Spleen (tissue), 11 donors: ENCODE measurements around the gene CEP20. TPM values are rescaled to one million over a fixed set of nuclear protein-coding genes. Genes with fewer than 3 reads are reported as not detected.

Source experiments
- DNase-seq: peaks from one replicate; pipeline ENCODE4 v3.0.0-alpha.2; 2020
- H3K27ac ChIP-seq, 8 donors: fragments of 200-600 bp; sonication (generic) in 7 of 8; 1 replicate in 4 of 8; 2 replicates in 4 of 8; pipeline versions ENCODE4 v1.5.0 to v1.8.0; 2016 to 2021; ENCODE audit warnings: inconsistent platforms in 4 of 8, mild to moderate bottlenecking in 4 of 8, moderate library complexity in 1 of 8
- H3K27me3 ChIP-seq, 7 donors: fragments of 200-600 bp; sonication (generic) in 6 of 7; replicated peaks in 1 of 7; 1 replicate in 4 of 7; 2 replicates in 3 of 7; pipeline versions ENCODE4 v1.5.0 to v1.8.0; 2016 to 2021; ENCODE audit warnings: inconsistent platforms in 3 of 7, mild to moderate bottlenecking in 1 of 7
- H3K36me3 ChIP-seq, 6 donors: fragments of 200-600 bp; sonication (generic) in 5 of 6; 1 replicate in 4 of 6; 2 replicates in 2 of 6; pipeline versions ENCODE4 v1.5.0 to v1.8.0; 2016 to 2021; ENCODE audit warnings: inconsistent platforms in 2 of 6
- H3K4me1 ChIP-seq, 6 donors: fragments of 200-600 bp; sonication (generic) in 5 of 6; 1 replicate in 3 of 6; 2 replicates in 3 of 6; pipeline versions ENCODE4 v1.5.0 to v1.8.0; 2016 to 2021; ENCODE audit warnings: inconsistent platforms in 3 of 6
- H3K4me3 ChIP-seq, 8 donors: fragments of 200-600 bp; sonication (generic) in 7 of 8; 1 replicate in 4 of 8; 2 replicates in 4 of 8; pipeline versions ENCODE4 v1.5.0 to v1.8.0; 2016 to 2021; ENCODE audit warnings: inconsistent platforms in 4 of 8, mild to moderate bottlenecking in 4 of 8, moderate library complexity in 2 of 8
- H3K9me3 ChIP-seq, 8 donors: fragments of 200-600 bp; sonication (generic) in 7 of 8; 1 replicate in 4 of 8; 2 replicates in 4 of 8; pipeline versions ENCODE4 v1.5.0 to v1.8.0; 2016 to 2021; ENCODE audit warnings: inconsistent platforms in 4 of 8
- POLR2A ChIP-seq, 3 donors: fragments of 450-650 bp; IDR thresholded peaks; one replicate each; pipeline ENCODE4 v1.5.1; 2017; ENCODE audit warnings: antibody characterized with exemption in 3 of 3, mild to moderate bottlenecking in 1 of 3
- POLR2AphosphoS5 ChIP-seq, 3 donors: sonication (generic); formaldehyde crosslinking; IDR thresholded peaks; one replicate each; pipeline ENCODE4 v1.5.1; 2017; ENCODE audit warnings: antibody characterized with exemption in 3 of 3
- whole genome bisulfite sequencing, 5 donors: extraction: QIAGEN DNeasy Blood & Tissue Kit in 3 of 5; methylation state at CpG; one replicate each; pipeline versions ENCODE4 v1.1.5 to v1.1.7; 2013 to 2018; 5-methylcytosine and 5-hydroxymethylcytosine counted together
- intact Hi-C: fragments of 100-400 bp; cut with DNase I; formaldehyde crosslinking; loops from one replicate; pipeline ENCODE4 v1.15.0; 2023; ENCODE audit warnings: low total_unique reads
- polyA plus RNA-seq, 3 donors: library from polyadenylated mRNA; stranded (reverse); fragments of 200-250 nt; gene quantifications; one replicate each; pipeline ENCODE4 v1.2.1, GENCODE V29; 2013
- total RNA-seq, 7 donors: library from RNA; depleted of rRNA in 3 of 7; stranded (reverse); fragments of >200 nt in 3 of 7; fragmentation: NEBNext Ultra II Directional in 4 of 7; extraction: Animal tissue kit (Norgen Biotek cat#: 25700) in 4 of 7; gene quantifications; one replicate each; pipeline versions ENCODE4 v1.1.0 to v1.2.1, GENCODE V29; 2016 to 2021
- TF ChIP-seq, protein P1 (sequence below), 11 experiments: fragments of 200-600 bp in 7 of 11; fragments of 450-650 bp in 4 of 11; sonication (generic) in 4 of 11; IDR thresholded peaks in 8 of 11; conservative IDR thresholded peaks in 3 of 11; 1 replicate in 7 of 11; 2 replicates in 4 of 11; pipeline versions ENCODE4 v1.4.0 to v1.8.0; 2016 to 2021; ENCODE audit warnings: antibody characterized with exemption in 11 of 11, inconsistent platforms in 4 of 11, mild to moderate bottlenecking in 1 of 11
- donor health status: healthy with polysubstance abuse.
- donor health status: DM: no; HTN: no; CAD: no; lungs with moderate emphysema.
- donor health status: DM: no; HTN: no; CAD: no.
- donor health status: Bipolar disorder and iron deficiency.
- donor health status: healthy.
- donor health status: DM: no; HTN: no; CAD: no.
- donor health status: DM: yes; HTN: yes; CAD: no.

The CEP20 gene
- total and polyA plus RNA-seq, 10 donors: 14.7 to 29.2 (median 25.6) TPM

DNA sequence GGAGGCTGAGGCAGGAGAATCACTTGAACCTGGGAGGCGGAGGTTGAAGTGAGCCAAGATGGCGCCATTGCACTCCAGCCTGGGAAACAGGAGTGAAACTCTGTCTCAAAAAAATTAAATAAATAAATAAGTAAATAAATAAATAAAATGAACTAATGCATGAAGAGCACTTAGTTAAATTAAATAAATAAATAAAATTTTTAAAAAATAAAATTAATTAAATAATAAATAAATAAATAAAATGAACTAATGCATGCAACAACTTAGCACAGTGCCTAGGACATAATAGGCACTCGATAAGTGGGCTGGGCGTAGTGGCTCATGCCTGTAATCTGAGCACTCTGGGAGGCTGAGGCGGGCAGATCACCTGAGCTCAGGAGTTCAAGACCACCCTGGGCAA is 15.6 kb upstream of the CEP20 start:
- Histone ChIP-seq H3K4me3 (no peak overlapping the region), H3K9me3 (peaks cover 0 to 10% (median 5%) of the 10 kb centered on the region in 8 donors), H3K4me1 (peaks cover 0 to 17% (median 0%) of the 10 kb centered on the region in 6 donors), H3K36me3 (no peaks in the 10 kb centered on the region), H3K27ac (no peak overlapping the region), H3K27me3 (no peaks in the 10 kb centered on the region)
- intact Hi-C loops: no loop called here
- 92 to 100% (median 95%) methylated on average over 5 of the region's 5 CpGs for WGBS, 5 donors
- TF ChIP-seq, protein P1, sequence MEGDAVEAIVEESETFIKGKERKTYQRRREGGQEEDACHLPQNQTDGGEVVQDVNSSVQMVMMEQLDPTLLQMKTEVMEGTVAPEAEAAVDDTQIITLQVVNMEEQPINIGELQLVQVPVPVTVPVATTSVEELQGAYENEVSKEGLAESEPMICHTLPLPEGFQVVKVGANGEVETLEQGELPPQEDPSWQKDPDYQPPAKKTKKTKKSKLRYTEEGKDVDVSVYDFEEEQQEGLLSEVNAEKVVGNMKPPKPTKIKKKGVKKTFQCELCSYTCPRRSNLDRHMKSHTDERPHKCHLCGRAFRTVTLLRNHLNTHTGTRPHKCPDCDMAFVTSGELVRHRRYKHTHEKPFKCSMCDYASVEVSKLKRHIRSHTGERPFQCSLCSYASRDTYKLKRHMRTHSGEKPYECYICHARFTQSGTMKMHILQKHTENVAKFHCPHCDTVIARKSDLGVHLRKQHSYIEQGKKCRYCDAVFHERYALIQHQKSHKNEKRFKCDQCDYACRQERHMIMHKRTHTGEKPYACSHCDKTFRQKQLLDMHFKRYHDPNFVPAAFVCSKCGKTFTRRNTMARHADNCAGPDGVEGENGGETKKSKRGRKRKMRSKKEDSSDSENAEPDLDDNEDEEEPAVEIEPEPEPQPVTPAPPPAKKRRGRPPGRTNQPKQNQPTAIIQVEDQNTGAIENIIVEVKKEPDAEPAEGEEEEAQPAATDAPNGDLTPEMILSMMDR (IDR thresholded peaks at IDR 0.05 in 8 of 11, conservative IDR thresholded peaks at IDR 0.05 in 3 of 11): no peak
- TF ChIP-seq POLR2A (IDR thresholded peaks at IDR 0.05): no peak
- TF ChIP-seq POLR2AphosphoS5 (IDR thresholded peaks at IDR 0.05): no peak
- DNase-seq: no peak

DNA sequence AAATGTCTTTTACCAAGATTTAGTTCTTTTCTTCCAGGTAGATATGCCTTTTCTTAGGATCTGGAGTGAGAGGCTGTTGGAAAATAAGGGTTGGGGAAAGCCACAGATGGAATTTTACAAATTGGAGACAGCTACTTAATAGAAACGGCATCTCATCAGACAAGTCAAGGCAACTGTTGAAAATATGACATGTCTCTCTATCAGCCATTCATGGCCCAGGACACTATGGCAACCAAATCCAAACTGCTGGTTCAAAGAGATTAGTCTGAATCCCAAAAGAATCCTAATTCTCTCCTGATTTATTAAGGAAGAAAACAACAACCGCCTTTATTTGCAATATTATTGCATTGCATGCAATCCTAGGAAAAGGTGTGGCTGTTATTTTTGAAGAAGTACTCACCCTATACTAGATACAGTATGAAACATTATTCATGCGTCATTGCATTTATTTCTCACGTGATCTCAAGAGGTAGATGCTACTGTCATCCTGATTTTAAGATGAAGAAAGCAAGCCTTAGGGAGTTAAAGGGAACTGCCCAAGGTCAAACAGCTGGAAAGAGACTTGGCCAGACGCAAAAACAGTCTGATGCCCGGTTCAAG is 12.6 kb upstream of the CEP20 start:
- Histone ChIP-seq H3K36me3 (no peaks in the 10 kb centered on the region), H3K27ac (no peak overlapping the region), H3K4me3 (no peak overlapping the region), H3K9me3 (peaks cover 0 to 3% (median 0%) of the 10 kb centered on the region in 8 donors), H3K4me1 (peaks cover 0 to 32% (median 2%) of the 10 kb centered on the region in 6 donors), H3K27me3 (no peaks in the 10 kb centered on the region)
- intact Hi-C loops: no loop called here
- 51 to 74% (median 64%) methylated on average over 6 of the region's 6 CpGs for WGBS, 5 donors
- no peak for TF ChIP-seq POLR2A (IDR thresholded peaks at IDR 0.05)
- TF ChIP-seq POLR2AphosphoS5 (IDR thresholded peaks at IDR 0.05): no peak
- TF ChIP-seq, protein P1 (IDR thresholded peaks at IDR 0.05 in 8 of 11, conservative IDR thresholded peaks at IDR 0.05 in 3 of 11): no peak
- DNase-seq: no peak

DNA sequence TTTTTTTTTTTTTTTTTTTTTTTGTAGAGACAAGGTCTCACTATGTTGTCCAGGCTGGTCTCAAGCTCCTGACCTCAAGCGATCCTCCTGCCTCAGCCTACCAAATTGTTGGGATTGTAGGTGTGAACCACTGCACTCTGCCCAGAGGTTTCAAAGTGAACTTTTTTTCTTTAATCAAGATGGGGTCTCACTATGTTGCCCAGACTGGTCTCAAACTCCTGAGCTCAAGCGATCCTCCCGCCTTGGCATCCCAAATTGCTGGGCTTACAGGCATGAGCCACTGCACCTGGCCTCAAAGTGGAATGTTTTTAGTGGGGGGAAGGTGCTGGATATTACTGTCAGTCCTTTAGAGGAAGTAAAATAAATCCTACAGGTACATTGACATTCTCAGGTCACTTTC is 12.0 kb upstream of the CEP20 start:
- Histone ChIP-seq H3K4me3 (no peak overlapping the region), H3K4me1 (peaks cover 0 to 32% (median 2%) of the 10 kb centered on the region in 6 donors), H3K27ac (no peak overlapping the region), H3K27me3 (no peaks in the 10 kb centered on the region), H3K36me3 (no peaks in the 10 kb centered on the region), H3K9me3 (no peaks in the 10 kb centered on the region)
- WGBS, 5 donors: 95 to 100% (median 98%) methylated on average over 3 of the region's 3 CpGs
- DNase-seq: no peak
- intact Hi-C loops: no loop called here
- no peak for TF ChIP-seq POLR2A (IDR thresholded peaks at IDR 0.05)
- no peak for TF ChIP-seq POLR2AphosphoS5 (IDR thresholded peaks at IDR 0.05)
- TF ChIP-seq, protein P1 (IDR thresholded peaks at IDR 0.05 in 8 of 11, conservative IDR thresholded peaks at IDR 0.05 in 3 of 11): no peak

DNA sequence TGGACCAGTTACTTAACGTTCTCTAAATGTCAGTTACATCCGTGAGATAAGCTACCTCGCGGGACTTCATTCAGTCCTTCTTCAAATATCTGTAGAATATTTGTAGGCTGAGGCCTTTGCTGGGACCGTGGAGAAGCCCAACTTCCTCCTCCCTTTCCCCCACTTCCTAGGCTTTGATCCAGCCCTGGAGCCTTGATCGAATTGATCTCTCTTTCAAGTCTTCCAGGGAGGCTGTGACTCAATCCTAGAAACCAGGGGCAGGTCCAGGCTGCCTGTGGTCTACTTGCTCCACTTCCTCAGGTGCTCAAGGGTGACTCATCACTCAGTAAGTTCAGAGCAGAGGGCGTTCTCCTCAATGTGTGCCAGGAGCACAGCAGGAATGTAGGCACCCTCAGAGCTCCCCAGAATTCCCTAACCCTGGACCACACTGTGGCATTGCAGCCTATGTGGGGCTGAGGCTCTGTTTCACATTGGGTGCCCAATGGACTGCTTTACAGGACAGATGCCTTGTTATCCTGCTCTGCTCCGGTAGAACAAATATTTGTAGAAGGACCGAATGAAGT is 11.2 kb upstream of the CEP20 start:
- Histone ChIP-seq H3K27me3 (no peaks in the 10 kb centered on the region), H3K27ac (no peak overlapping the region), H3K36me3 (no peaks in the 10 kb centered on the region), H3K4me1 (peaks cover 0 to 32% (median 2%) of the 10 kb centered on the region in 6 donors), H3K4me3 (no peak overlapping the region), H3K9me3 (no peaks in the 10 kb centered on the region)
- DNase-seq: no peak
- TF ChIP-seq POLR2A (IDR thresholded peaks at IDR 0.05): no peak
- no peak for TF ChIP-seq POLR2AphosphoS5 (IDR thresholded peaks at IDR 0.05)
- TF ChIP-seq, protein P1 (IDR thresholded peaks at IDR 0.05 in 8 of 11, conservative IDR thresholded peaks at IDR 0.05 in 3 of 11): no peak
- intact Hi-C loops: loop anchor here (10.0 kb wide), 1 partner anchor 55 kb away; no protein-coding TSS in a partner anchor
- WGBS, 5 donors: 56 to 80% (median 60%) methylated on average over 8 to 9 of the region's 9 CpGs
